ENCODE results near the gene STPG1. TPM values are rescaled to one million over a fixed set of nuclear protein-coding genes. Genes with fewer than 3 reads are reported as not detected.

The STPG1 gene
- total and polyA plus RNA-seq, 9 of the 15 experiments (the other 6 are each of a cell fraction or from before 2014, with no cell fraction given) = 5.0 to 11.9 (median 8.3) TPM

GRCh38 chr1:24321697-24322469 lies 91.7 kb downstream of the STPG1 start (continued):
- no peak for TF ChIP-seq NUFIP1 (IDR thresholded peaks at IDR 0.05; ENCODE audit: partially characterized antibody)
- no peak for TF ChIP-seq ZBTB26 (CRISPR knock-in tag; IDR thresholded peaks at IDR 0.05)
- TF ChIP-seq CEBPB (tag; IDR thresholded peaks at IDR 0.05) = no peak
- TF ChIP-seq KAT7 (CRISPR knock-in tag; IDR thresholded peaks at IDR 0.05; ENCODE audit: borderline replicate concordance) = no peak
- TF ChIP-seq CHD4 (IDR thresholded peaks at IDR 0.05; ENCODE audit: insufficient read depth, insufficient replicate concordance, low read depth, low read length, poor library complexity, severe bottlenecking) = no peak
- no peak for TF ChIP-seq ZNF717 (CRISPR knock-in tag; IDR thresholded peaks at IDR 0.05)
- no peak for TF ChIP-seq ZZZ3 (IDR thresholded peaks at IDR 0.05)
- no peak for TF ChIP-seq ZFP1 (CRISPR knock-in tag; IDR thresholded peaks at IDR 0.05)
- peak; percentile 63 for TF ChIP-seq KDM5B (IDR thresholded peaks at IDR 0.05; ENCODE audit: insufficient replicate concordance, low read depth, low read length)
- TF ChIP-seq C11orf30 (IDR thresholded peaks at IDR 0.05; ENCODE audit: low read depth) = no peak
- TF ChIP-seq GABPA (tag; conservative IDR thresholded peaks at IDR 0.05; ENCODE audit: low read depth) = peak; percentile 81
- 0 out of 2 replicates have a peak, but pooled peaks have one; percentile 27 for TF ChIP-seq SMARCC2 (IDR thresholded peaks at IDR 0.05; ENCODE audit: low read depth)
- no peak for TF ChIP-seq CBX5 (IDR thresholded peaks at IDR 0.05; ENCODE audit: borderline replicate concordance, low read depth)
- TF ChIP-seq SNRNP70 (optimal IDR thresholded peaks at IDR 0.05; ENCODE audit: low read depth, low read length) = no peak
- TF ChIP-seq CTBP1 (IDR thresholded peaks at IDR 0.05; ENCODE audit: borderline replicate concordance) = peak; percentile 71
- TF ChIP-seq ZNF398 (CRISPR knock-in tag; IDR thresholded peaks at IDR 0.05) = no peak
- no peak for TF ChIP-seq ZC3H4 (CRISPR knock-in tag; IDR thresholded peaks at IDR 0.05; ENCODE audit: borderline replicate concordance)
- TF ChIP-seq SNAPC5 (CRISPR knock-in tag; IDR thresholded peaks at IDR 0.05) = no peak
- TF ChIP-seq ZNF584 (CRISPR knock-in tag; IDR thresholded peaks at IDR 0.05; ENCODE audit: low read depth) = no peak
- TF ChIP-seq CCAR2 (IDR thresholded peaks at IDR 0.05; ENCODE audit: low read depth, low read length) = no peak
- peak; percentile 61; the same call in 1 of the 2 replicates for TF ChIP-seq DMBX1 (CRISPR knock-in tag; IDR thresholded peaks at IDR 0.05; ENCODE audit: borderline replicate concordance)
- TF ChIP-seq MYNN (IDR thresholded peaks at IDR 0.05) = peak; percentile 96
- no peak for TF ChIP-seq MYNN (CRISPR knock-in tag; IDR thresholded peaks at IDR 0.05)
- TF ChIP-seq SRF (CRISPR knock-in tag; IDR thresholded peaks at IDR 0.05) = 0 out of 4 replicates have a peak, but pooled peaks of 1 of the 2 experiments have one; percentile 7
- TF ChIP-seq LEF1 (IDR thresholded peaks at IDR 0.05) = peak; percentile 16; the same call in 1 of the 2 replicates
- no peak for TF ChIP-seq ZNF507 (tag; conservative IDR thresholded peaks at IDR 0.05)
